IMR-90 (cell line): ENCODE measurements around the gene NEK2.

Source experiments
- CTCF ChIP-seq: conservative IDR thresholded peaks from 2 replicates; pipeline ENCODE4 v1.5.1; 2012; ENCODE audit warnings: mild to moderate bottlenecking, low read depth, low read length, improper control_type of control experiment
- MAZ ChIP-seq: IDR thresholded peaks from 2 replicates; pipeline ENCODE4 v1.6.1; 2012; ENCODE audit warnings: low read depth, mild to moderate bottlenecking, low read length, improper control_type of control experiment, moderate library complexity, borderline replicate concordance
- MXI1 ChIP-seq: IDR thresholded peaks from 2 replicates; pipeline ENCODE4 v1.6.1; 2012; ENCODE audit warnings: low read depth, mild to moderate bottlenecking, low read length, moderate library complexity, borderline replicate concordance
- POLR2A ChIP-seq: IDR thresholded peaks from 2 replicates; pipeline ENCODE4 v1.6.1; 2012; ENCODE audit warnings: mild to moderate bottlenecking, low read depth, low read length
- RAD21 ChIP-seq: IDR thresholded peaks from 2 replicates; pipeline ENCODE4 v1.6.1; 2012; ENCODE audit warnings: low read length, improper control_type of control experiment
- USF2 ChIP-seq: fragments of 150-350 bp; IDR thresholded peaks from 2 replicates; pipeline ENCODE4 v1.6.1; 2017; ENCODE audit warnings: mild to moderate bottlenecking, antibody characterized with exemption, low read length, low read depth

DNA sequence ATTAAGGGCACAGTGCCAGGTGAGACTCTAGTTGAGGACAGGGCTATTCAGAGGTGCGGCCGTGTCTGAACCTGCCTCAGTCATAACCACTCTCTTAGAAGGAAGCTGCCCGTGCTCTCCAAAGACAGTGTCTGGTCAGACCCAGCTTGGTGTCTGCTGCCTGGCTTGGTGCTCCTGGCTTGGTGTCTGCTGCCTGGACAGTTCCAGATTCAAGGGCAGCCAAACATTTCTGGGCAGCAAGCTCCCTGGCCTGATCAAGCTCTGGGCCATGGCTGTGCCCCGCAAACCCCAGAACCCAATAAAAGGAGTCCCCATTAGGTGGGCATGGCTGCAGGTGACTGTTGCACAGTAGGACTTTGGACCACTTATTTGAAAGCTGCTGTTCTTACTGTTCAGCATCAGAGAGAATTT is 27.7 kb downstream of the NEK2 start:
- no peak for TF ChIP-seq CTCF
- TF ChIP-seq RAD21, result no peak
- TF ChIP-seq MXI1, result no peak
- no peak for TF ChIP-seq MAZ
- TF ChIP-seq POLR2A, result no peak
- TF ChIP-seq USF2, result no peak
